Measurements from ENCODE around the gene ZNF836.

- TF ChIP-seq CTCF (IDR thresholded peaks at IDR 0.05) (no peak), POLR2A (IDR thresholded peaks at IDR 0.05) (peak; percentile 53 to 56)
These were observed 20.0 kb upstream of the ZNF836 start for GRCh38 chr19:52191389-52191788.

All from Peyer's patch (tissue), 4 donors.